GM12874 (cell line): ENCODE results near the gene REXO1.

ENCODE experiments used
- CTCF ChIP-seq: IDR thresholded peaks from 2 replicates; pipeline ENCODE4 v1.5.1; 2011; ENCODE audit warnings: low read depth, mild to moderate bottlenecking, control low read depth, low read length, moderate library complexity; ENCODE audit not compliant: insufficient read depth

The REXO1 gene

GRCh38 chr19:1790054-1790792 is 58.1 kb downstream of the REXO1 start:
- no peak for TF ChIP-seq CTCF

GRCh38 chr19:1789261-1790041 is 58.8 kb downstream of the REXO1 start:
- no peak for TF ChIP-seq CTCF

- TF ChIP-seq CTCF: no peak
Observed at GRCh38 chr19:1787116-1787515, 61.2 kb downstream of the REXO1 start.

GRCh38 chr19:1786668-1787067 is 61.6 kb downstream of the REXO1 start:
- TF ChIP-seq CTCF: no peak

GRCh38 chr19:1785310-1785709 is 63.0 kb downstream of the REXO1 start:
- TF ChIP-seq CTCF: no peak

GRCh38 chr19:1783874-1784273 is 64.4 kb downstream of the REXO1 start:
- no peak for TF ChIP-seq CTCF

GRCh38 chr19:1783354-1783753 is 64.9 kb downstream of the REXO1 start:
- TF ChIP-seq CTCF: no peak
